PC-3 (cell line): Measurements from ENCODE around the gene SH3PXD2B. TPM values are rescaled to one million over a fixed set of nuclear protein-coding genes. Genes with fewer than 3 reads are reported as not detected.

Experiments
- ATAC-seq: fragments of 200-7000 bp; cut with Tn5 transposase; 2 replicates; pipeline ENCODE4 v1.9.1; 2020; ENCODE audit warnings: mild to moderate bottlenecking, moderate library complexity
- BruUV-seq: library from RNA; stranded (reverse); fragments of 400-500 nt; replicated peaks from 2 replicates; lab custom pipeline; 2021; lab: Mats Ljungman, UMichigan
- CTCF ChIA-PET: fragments of 300-600 bp; sonication (Branson Sonifier 250); formaldehyde crosslinking; loops from one replicate; lab custom pipeline; 2022; ENCODE audit warnings: antibody characterized with exemption; lab: Charles Lee
- POLR2A ChIA-PET: fragments of 300-600 bp; sonication (Branson Sonifier 250); formaldehyde crosslinking; loops from one replicate; lab custom pipeline; 2022; ENCODE audit warnings: antibody characterized with exemption; ENCODE audit not compliant: unreplicated experiment; lab: Charles Lee
- DNase-seq: peaks from one replicate; pipeline ENCODE4 v3.0.0-alpha.2; 2015
- H2AFZ ChIP-seq: fragments of 300-600 bp; sonication (generic); 2 replicates; pipeline ENCODE4 v1.6.0; 2016; ENCODE audit warnings: antibody characterized with exemption, low read length
- H3F3A ChIP-seq: fragments of 300-600 bp; sonication (generic); one replicate; pipeline ENCODE4 v1.6.0; 2017; ENCODE audit warnings: antibody characterized with exemption, low read length, control low read depth, mild to moderate bottlenecking; ENCODE audit not compliant: unreplicated experiment
- H3K27ac ChIP-seq: fragments of 300-600 bp; sonication (generic); 2 replicates; pipeline ENCODE4 v1.5.1; 2016; ENCODE audit warnings: mild to moderate bottlenecking, low read length
- H3K27me3 ChIP-seq: fragments of 300-600 bp; sonication (generic); 2 replicates; pipeline ENCODE4 v1.6.1; 2016; ENCODE audit warnings: low read length, mixed read lengths
- H3K36me3 ChIP-seq: fragments of 300-600 bp; sonication (generic); 2 replicates; pipeline ENCODE4 v1.6.1; 2016; ENCODE audit warnings: low read depth, mixed run types, low read length, mixed read lengths
- H3K4me1 ChIP-seq: fragments of 300-600 bp; sonication (generic); 2 replicates; pipeline ENCODE4 v1.5.1; 2016; ENCODE audit warnings: low read length; ENCODE audit not compliant: insufficient read depth
- H3K4me2 ChIP-seq: fragments of 300-600 bp; sonication (generic); 2 replicates; pipeline ENCODE4 v1.6.0; 2016; ENCODE audit warnings: low read length
- H3K4me3 ChIP-seq: fragments of 300-600 bp; sonication (generic); 2 replicates; pipeline ENCODE4 v1.5.1; 2016; ENCODE audit warnings: mild to moderate bottlenecking, low read length, mixed read lengths
- H3K79me2 ChIP-seq: fragments of 300-600 bp; sonication (generic); 2 replicates; pipeline ENCODE4 v1.6.1; 2017; ENCODE audit warnings: low read length, mixed read lengths
- H3K9ac ChIP-seq: fragments of 300-600 bp; sonication (generic); 2 replicates; pipeline ENCODE4 v1.6.0; 2016; ENCODE audit warnings: mild to moderate bottlenecking, low read length
- H3K9me2 ChIP-seq: fragments of 300-600 bp; sonication (generic); replicated peaks from 2 replicates; pipeline ENCODE4 v1.6.1; 2016; ENCODE audit warnings: mixed run types, low read length, mixed read lengths
- H3K9me3 ChIP-seq: fragments of 300-600 bp; sonication (generic); 2 replicates; pipeline ENCODE4 v1.6.1; 2016; ENCODE audit warnings: low read length, mixed read lengths
- H4K20me1 ChIP-seq: fragments of 300-600 bp; sonication (generic); 2 replicates; pipeline ENCODE4 v1.6.1; 2016; ENCODE audit warnings: low read length, mixed read lengths
- CTCF ChIP-seq: fragments of 300-600 bp; sonication (generic); conservative IDR thresholded peaks from 2 replicates; pipeline ENCODE4 v1.5.1; 2017; ENCODE audit warnings: antibody characterized with exemption, low read depth, mild to moderate bottlenecking, low read length
- EZH2 ChIP-seq: fragments of 300-600 bp; sonication (generic); IDR thresholded peaks from one replicate; pipeline ENCODE4 v1.6.1; 2017; ENCODE audit warnings: antibody characterized with exemption, mild to moderate bottlenecking, low read length; ENCODE audit not compliant: unreplicated experiment
- EZH2phosphoT487 ChIP-seq: fragments of 300-600 bp; sonication (generic); IDR thresholded peaks from 2 replicates; pipeline ENCODE4 v1.6.1; 2018; ENCODE audit warnings: mild to moderate bottlenecking, antibody characterized with exemption, low read length, borderline replicate concordance
- intact Hi-C: fragments of 100-400 bp; cut with micrococcal nuclease; formaldehyde crosslinking; loops from 2 replicates; pipeline ENCODE4 v1.9.0; 2023
- total RNA-seq: library from RNA; depleted of rRNA; stranded (reverse); fragments of >200 nt; gene quantifications from 2 replicates; pipeline ENCODE4 v1.2.3, GENCODE V29; 2014

SH3PXD2B gene
- total RNA-seq, 1 experiment from 2014 or later = 9.8 TPM

- Histone ChIP-seq H3K9ac (no peak overlapping the region), H3K4me2 (no peak overlapping the region), H4K20me1 (no peaks in the 10 kb centered on the region), H3K36me3 (no peaks in the 10 kb centered on the region), H3K27me3 (no peaks in the 10 kb centered on the region), H3K27ac (no peak overlapping the region), H3F3A (no peaks in the 10 kb centered on the region), H2AFZ (no peak overlapping the region), H3K79me2 (no peaks in the 10 kb centered on the region), H3K4me3 (no peak overlapping the region), H3K4me1 (peaks cover 13% of the 10 kb centered on the region), H3K9me3 (no peaks in the 10 kb centered on the region), H3K9me2 (no peaks in the 10 kb centered on the region)
- no peak for ATAC-seq
- POLR2A ChIA-PET = no interaction called here
- CTCF ChIA-PET = no interaction called here
- no TSS peak for BruUV-seq
- no peak for DNase-seq
- intact Hi-C loops = no loop called here
- TF ChIP-seq EZH2 (no peak), EZH2phosphoT487 (no peak), CTCF (no peak)
These were observed 66.0 kb downstream of the SH3PXD2B start for GRCh38 chr5:172388246-172388733.

- ChIA-PET CTCF (no interaction called here), POLR2A (no interaction called here)
- TF ChIP-seq EZH2 (no peak), CTCF (no peak), EZH2phosphoT487 (no peak)
- Histone ChIP-seq H3K79me2 (no peaks in the 10 kb centered on the region), H4K20me1 (no peaks in the 10 kb centered on the region), H3K36me3 (no peaks in the 10 kb centered on the region), H3K27me3 (no peaks in the 10 kb centered on the region), H3K27ac (no peak overlapping the region), H3K9ac (no peak overlapping the region), H3K4me2 (no peak overlapping the region), H3K4me3 (no peak overlapping the region), H2AFZ (no peak overlapping the region), H3K9me3 (no peaks in the 10 kb centered on the region), H3K4me1 (peaks cover 37% of the 10 kb centered on the region), H3K9me2 (no peaks in the 10 kb centered on the region), H3F3A (no peaks in the 10 kb centered on the region)
- DNase-seq (no peak), ATAC-seq (no peak)
- BruUV-seq = no TSS peak
- intact Hi-C loops = no loop called here
These were observed 68.6 kb downstream of the SH3PXD2B start for GRCh38 chr5:172385707-172386106.

- Histone ChIP-seq H3K4me2 (no peak overlapping the region), H3F3A (no peaks in the 10 kb centered on the region), H3K9me2 (no peaks in the 10 kb centered on the region), H3K9me3 (no peaks in the 10 kb centered on the region), H3K27me3 (no peaks in the 10 kb centered on the region), H2AFZ (no peak overlapping the region), H3K9ac (no peak overlapping the region), H3K36me3 (no peaks in the 10 kb centered on the region), H3K4me3 (no peak overlapping the region), H3K27ac (no peak overlapping the region), H3K4me1 (peaks cover 41% of the 10 kb centered on the region), H3K79me2 (no peaks in the 10 kb centered on the region), H4K20me1 (no peaks in the 10 kb centered on the region)
- no peak for TF ChIP-seq EZH2phosphoT487
- TF ChIP-seq EZH2 = no peak
- TF ChIP-seq CTCF = no peak
- no TSS peak for BruUV-seq
- ChIA-PET POLR2A (no interaction called here), CTCF (no interaction called here)
- DNase-seq = no peak
- ATAC-seq = no peak
- intact Hi-C loops = no loop called here
These were observed 69.2 kb downstream of the SH3PXD2B start for GRCh38 chr5:172385010-172385563.
